RCC 7860 (cell line): Measurements from ENCODE around the gene CLEC20A.
"Not testable (repeated sequence)": the region's sequence is repeated elsewhere in the genome, so short reads cannot be mapped to it uniquely, and the experiment has no call there.

Experiments
- DNase-seq: peaks from one replicate; pipeline ENCODE4 v3.0.0-alpha.2; 2015; ENCODE audit warnings: low spot score
- FAIRE-seq: peaks from 2 replicates; lab custom pipeline; 2012; peaks lifted over from hg19 to GRCh38; lab: Jason Lieb, UNC

CLEC20A gene

DNA sequence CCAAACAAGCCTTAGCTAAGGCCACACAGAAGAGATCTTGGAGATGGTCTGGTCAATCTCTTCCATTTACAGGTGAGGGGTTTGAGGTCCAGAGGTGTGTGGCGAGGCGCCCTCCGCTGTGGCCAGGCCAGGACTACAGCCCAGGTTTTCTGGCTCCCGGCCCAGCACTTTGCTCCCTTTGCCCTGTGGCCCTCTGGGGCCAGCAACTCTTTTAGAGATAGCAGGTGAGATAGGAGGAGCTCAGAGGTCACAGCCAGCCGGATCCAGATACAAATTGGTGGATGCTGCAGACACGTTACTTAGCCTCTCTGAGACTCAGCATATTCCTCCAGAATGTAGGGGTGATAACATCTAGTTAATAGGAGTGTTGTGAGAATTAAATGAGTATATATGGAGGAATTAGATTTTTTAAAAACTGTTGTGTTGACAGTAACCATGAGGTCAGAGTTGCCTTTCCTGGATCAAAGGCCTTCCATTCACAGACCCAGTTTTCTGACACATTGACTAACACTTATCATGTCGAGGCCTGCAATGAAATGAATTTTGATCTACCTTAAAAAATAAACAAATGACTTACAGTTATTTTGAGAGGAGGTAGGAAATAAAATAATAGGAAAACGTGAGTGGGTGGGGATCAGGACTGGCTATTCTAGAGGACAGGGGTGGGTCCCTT, 32.7 kb upstream of the CLEC20A start:
- FAIRE-seq (no peak), DNase-seq (no peak)

DNA sequence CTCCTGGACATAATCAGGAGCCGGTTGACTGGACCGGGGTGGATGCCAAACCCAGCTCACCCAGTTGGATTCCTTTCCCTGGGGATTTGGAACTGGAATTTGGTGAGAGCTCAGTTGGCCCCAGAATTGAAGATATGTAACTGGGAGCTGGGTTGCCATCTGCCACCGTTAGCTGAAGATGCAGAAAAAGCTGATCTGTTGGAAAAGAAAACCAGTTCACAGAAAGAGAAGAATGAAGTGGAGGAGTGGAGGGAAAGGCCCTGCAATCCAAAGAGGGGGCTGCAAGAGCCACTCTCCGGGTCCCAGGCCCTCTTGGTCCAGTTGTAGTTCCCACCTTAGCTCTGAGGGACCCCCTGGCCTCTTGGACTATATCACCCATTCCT, 32.2 kb upstream of the CLEC20A start:
- FAIRE-seq, result no peak
- DNase-seq, result no peak

DNA sequence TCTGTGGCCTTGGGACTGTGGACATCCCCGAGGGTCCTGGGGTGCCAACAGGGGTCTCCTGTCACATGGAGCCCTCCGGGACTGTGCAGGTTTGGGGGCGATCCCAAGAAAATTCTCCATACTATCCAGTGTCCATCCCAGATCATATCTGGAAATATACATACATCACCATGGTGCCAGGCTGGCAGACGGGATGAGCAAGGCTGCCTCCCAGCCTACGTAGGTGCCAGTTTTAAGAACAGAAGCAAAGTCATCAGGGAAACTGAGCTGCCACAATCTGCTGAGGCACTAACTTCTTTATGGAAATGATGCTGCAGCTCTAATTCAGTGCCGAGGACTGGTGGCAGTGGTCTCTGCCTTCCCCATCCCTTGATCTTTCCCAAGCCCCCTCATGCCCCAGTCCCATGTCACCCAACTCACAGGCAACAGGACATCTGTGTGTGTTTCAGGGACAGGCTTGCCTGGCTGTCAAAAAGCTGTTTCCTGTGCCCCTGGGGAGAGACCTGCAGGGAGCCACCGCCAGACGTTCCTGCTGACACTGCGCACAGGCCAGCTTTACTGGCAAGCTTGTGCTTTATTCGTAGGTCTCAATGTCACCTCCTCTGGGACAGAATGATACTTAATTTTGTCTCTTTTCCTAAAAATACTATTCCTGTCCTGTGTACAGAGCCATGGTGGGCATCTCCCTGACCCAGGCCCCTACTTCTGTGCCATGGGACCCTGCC, 31.6 kb upstream of the CLEC20A start:
- no peak for DNase-seq
- no peak for FAIRE-seq

DNA sequence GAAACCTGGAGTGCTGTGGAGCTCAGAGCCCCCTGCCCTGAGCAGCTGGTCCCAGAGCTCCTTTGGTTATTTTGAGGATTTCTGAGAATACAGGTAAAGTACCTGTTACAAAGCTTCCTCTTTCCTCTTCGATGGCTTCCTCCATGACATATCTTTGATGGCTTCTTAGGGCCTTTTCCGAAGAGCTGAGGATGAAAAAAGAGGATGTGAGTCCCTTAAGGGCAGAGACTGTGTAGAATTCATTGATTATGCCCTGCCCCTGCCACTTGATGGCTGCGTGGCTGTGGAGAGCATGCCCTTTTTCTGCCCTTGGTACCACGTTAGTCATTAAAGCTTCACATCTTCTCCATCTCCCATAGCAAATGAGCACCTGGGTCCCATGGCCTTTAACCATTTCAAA, 30.4 kb upstream of the CLEC20A start:
- DNase-seq (no peak), FAIRE-seq (no peak)

DNA sequence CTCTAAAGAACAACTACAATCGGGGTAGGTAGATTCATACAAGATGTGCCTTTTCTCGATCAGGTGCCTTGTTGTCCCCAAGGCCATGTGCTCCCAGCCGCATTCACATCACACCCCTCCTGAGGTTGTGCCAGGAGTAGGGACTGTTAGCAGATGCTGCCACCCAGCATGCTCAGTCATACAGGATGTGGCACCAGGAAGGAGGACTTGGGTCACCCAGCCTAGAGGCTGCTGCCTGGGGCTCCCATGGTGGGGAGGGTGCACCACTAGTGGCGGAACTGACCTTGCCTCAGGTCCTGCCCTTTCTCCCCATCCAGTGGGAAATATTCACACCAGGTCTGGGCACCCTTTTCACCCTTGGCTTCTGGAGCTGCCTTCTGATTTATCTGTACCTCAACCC, 24.5 kb upstream of the CLEC20A start:
- FAIRE-seq, result no peak
- no peak for DNase-seq

DNA sequence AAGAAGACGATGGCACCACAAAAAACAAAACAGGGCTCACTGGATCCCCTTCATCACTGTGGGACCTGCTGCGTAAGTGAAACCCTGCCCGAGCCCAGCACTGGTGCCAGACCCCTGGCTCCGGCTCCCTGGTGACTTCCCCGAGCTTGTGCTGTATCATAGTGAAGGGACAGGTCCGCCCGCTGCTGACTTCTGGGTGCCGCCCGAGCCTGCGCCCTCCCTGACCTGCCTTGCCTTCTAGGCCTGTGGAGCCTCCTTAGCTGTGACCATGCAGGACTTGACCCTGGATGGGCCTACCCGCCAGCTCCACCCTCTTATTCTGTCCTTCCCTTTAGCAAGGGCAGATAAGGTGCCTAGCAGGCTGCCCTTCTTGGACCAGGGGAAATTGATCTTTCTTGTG, 24.0 kb upstream of the CLEC20A start:
- DNase-seq (no peak), FAIRE-seq (no peak)

DNA sequence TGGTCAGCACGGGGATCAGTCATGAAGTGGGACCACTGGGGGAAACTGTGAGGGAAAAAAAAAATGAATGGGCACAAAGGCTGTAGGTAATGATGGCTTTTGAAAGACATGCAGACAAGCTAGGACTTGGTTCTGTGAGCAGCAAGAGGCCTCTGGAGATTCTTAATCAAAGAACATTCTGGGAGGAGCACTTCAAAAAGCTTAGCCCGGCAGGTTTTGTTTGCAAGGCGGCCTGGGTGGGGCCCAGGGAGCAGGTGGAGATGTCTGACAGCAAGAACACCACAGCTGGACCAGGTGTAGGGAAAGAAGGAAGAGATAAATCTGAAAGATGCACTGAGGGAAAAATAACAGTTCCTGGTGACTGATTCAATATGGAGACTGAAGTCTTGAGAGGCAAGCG, 22.1 kb upstream of the CLEC20A start:
- FAIRE-seq, result no peak
- DNase-seq, result no peak

DNA sequence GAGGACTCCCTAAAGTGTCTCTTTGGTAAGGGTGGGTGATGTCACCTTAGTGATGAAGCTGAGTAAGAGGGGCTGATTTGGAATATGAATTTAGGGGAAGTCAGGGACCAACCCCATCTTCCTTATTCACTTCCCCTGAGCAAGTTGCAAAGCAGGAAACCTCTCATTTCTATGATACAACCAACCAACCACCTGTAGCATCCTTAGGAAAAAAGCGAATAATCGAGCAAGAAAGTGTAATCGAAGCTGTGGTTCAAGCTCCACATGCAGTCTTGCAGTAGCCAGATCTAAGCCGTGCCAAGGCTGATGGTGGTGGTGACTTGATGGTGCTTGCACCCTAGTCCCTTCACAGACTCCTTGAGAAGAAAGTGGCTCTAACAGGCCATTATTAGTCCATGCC, 19.3 kb upstream of the CLEC20A start:
- DNase-seq (no peak), FAIRE-seq (no peak)

DNA sequence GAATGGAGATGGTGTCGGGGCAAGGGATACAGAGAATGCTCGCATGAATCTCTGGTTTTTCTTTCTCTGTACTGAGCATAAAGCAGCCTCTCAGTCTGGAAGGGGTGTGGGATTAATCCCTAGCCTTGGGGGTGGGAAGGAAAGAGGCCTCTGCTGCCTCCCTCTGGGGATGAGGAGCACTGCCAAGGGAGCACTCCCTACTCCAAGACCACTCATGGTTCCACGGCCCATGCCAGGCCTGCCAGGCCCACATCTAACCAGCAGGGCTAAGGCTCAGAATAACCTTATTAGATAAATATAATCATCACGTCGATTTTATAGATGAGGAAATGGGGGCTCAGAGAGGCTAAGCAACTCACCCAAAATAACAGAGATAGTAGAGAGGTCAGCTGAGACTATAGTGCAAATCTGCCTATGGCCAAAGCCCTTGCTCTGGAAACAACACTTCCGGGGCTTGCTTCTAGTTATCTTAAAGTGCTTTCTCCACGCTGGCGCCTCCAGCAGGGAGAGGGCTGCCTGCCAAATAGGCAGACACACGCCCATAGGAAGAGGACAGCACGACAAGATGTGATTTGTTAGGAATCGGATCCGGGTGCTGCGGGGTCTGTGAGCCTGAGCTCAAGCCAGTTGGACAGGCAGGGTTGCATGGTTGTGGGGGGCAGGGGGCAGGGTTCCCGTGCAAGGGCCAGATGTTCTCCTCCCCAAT, 16.7 kb upstream of the CLEC20A start:
- FAIRE-seq, result no peak
- DNase-seq, result no peak

DNA sequence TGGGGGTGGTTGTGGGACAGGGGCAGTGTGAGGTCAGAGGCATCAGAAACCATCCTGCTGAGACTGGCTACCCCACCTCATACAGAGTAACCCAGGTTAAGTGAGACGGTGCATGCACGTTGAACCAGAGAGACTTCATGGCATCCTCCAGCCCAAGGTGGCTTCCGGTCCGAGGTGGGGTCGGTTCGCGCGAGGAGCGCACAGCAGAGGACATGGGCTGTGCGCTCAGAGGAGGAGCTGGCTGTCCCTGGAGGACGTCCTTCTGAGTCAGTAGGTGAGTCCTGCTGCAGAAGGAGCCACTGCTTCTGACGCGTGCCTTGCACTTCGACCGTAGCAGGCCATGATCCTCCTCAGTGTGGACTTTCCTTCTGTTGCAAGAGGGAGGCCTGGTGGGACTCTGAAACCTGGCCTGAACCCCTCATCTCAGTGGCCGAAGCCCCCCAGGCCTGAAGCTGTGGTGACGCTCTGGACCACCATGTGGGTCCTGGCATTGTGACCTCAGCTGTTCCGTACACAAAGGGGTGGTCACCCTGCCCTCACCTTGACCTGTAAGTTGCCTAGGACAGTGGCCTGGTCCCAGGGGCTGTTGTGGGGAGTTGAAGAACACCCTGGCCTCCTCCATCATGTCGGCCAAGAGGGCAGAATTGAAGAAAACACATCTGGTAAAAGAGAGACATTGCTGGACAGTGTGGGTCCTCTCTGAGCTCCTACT, 16.0 kb upstream of the CLEC20A start, which contains the start of gene TEX35:
TEX35 (plus strand) TSS at position 544 of the 712 bp plus-strand sequence; CDS start at position 624, 80 bp downstream.
- FAIRE-seq (no peak), DNase-seq (no peak)

DNA sequence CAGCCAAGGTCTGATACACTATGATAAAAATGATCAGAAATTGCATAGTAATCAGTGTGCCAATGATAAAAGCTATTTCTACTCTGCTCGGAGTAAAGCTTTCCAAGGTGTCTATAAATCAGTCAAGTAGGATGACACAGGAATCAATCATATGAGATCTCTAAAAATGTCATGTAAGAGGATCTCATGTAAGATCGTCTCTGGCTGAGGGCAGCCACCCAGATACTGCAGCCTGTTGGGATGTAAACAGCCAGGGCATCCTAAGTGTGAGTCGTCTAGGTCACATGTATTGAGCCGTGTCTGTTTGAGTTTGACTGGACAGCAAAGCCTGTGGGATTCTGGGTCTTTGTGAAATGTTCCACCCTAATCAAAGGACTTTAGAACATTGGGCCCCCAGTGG, 13.4 kb upstream of the CLEC20A start:
- FAIRE-seq, result no peak
- DNase-seq, result no peak

DNA sequence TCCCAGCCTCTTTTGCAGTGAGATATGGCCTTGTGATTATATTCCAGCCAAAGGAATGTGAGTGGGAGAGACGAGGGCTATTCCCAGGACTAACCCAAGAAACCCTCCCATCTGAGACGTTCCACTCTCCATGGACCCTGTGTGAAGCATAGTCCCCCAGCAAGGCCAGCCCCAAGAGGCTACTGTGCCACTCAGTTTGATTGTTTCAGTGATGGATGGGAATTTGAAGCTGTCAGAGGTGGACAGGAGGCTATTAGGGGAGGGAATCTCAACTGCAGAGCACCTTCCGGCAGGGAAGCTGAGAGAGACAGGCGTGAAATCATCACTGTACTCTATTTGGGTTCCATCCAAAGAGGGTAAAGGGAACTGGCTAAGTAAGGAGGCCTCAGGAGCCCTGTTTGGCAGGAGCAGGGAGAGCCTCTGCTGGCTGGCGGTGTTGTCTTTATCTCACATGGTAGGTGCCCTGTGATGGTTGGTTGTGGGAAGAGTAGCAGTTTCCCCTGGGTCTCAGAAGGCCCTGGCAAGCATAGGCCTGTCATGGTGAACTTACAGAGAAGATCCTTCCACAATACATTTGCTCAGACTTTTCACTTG, 12.7 kb upstream of the CLEC20A start:
- FAIRE-seq (no peak), DNase-seq (no peak)

DNA sequence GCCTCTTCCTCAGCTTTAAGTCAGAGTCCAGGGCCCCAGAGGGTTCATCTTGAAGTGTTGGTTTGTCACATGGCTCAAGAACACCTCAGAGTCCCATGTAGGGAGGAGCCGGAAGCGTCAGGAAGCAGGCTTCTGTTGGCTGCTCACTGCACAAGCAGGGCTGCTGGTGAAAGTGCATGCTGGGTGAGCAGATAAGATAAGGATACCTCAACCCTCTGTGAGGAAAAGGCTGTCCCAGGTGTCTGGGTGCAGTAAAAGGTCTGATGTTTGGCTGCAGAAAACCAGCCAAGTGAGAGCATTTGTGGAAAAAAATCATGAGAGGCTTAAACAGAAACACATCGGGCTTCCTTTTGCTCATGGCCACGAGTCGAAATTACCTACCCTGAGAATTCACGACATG, 9.9 kb upstream of the CLEC20A start:
- DNase-seq, result no peak
- no peak for FAIRE-seq

DNA sequence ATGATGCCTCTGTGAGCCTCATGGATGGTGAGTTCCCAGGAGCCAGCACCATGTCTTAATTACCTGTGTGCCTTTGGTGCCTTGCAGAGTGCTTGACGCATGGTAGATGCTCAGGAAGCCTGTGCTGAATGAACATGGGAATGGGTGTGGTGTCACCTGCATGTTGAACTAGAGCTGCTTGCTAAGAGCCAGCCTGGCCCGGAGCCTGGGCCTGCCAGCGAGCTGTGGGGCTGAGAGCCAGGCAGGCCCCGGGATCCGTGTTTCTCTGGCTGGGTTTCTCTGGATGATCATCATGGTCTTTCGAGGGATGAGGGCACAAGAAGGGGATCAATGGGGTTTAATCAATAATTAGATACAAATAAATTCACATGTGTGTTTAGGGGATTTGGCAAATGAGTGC, 9.4 kb upstream of the CLEC20A start:
- DNase-seq (no peak), FAIRE-seq (no peak)

DNA sequence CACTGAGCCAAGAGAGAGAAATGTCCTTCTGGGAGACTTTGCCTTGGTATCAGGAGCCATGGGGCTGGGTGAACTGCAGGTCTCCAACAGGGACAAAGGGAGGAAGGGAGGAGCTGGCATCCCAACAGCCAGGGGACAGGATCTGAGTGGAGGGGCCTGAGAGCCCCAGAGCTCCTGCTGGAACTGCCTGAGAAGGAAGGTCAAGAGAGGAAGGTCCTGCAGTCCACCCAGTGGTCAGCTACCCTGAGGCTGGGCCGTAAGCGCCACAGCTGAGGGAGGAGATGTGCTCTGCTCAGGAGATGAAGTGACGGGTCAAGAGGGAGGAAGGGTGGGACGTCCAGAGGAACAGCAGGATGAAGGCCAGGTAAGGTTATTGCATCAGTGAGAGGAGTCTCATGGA, 7.5 kb upstream of the CLEC20A start:
- DNase-seq, result no peak
- FAIRE-seq, result no peak

DNA sequence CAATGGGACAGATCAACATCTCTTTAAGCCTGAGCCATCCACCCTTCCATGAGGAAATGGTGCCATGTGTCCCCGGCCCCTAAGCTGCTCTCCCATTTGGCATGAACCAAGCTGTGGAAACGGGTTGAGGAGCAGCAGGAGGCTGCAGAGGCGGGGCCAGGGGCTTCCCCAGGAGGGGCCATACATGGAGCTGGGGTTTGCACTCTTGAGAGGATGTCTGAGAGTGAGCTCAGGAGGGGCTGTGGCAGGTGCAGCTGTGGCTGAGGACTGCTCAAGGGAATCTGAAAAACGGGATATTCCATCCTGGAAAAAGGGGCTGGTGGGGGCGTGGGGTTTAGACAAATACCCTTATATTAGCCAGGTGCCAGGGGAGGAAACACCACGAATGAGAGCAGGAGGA, 7.1 kb upstream of the CLEC20A start:
- FAIRE-seq, result no peak
- no peak for DNase-seq

DNA sequence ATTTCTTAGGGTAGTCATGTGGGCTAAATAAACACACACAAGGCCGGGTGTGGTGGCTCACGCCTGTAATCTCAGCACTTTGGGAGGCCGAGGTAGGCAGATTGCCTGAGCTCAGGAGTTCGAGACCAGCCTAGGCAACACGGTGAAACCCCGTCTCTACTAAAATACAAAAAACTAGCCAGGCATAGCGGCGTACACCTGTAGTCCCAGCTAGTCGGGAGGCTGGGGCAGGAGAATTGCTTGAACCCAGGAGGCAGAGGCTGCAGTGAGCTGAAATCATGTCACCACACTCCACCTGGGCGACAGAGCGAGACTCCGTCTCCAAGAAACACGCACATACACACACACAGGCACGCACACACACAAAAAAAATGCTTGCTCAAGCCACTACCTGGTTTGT, 6.6 kb upstream of the CLEC20A start:
- not testable (repeated sequence) for FAIRE-seq

DNA sequence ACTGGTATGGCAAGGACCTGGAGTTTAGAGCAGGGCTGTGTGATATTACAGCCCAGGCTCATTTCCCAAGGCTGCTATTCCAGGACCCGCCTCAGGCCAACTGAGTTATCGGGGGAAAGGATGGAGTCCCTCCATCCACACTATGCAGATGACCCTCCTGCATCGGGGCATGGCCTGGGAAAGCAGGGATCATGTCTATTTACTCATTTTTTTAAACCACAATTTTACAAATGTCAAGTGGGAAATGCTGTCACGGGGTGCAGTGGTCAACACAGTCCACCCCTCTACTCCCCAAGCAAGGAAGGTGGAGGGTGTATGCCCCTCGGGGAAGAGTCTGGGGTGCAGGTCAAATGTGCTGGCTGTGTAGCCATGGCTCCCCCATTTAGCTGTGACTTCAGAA, 6.1 kb upstream of the CLEC20A start:
- DNase-seq, result no peak
- FAIRE-seq, result no peak

More for the DNA sequence above, 6.6 kb upstream of the CLEC20A start:
- DNase-seq, result not testable (repeated sequence)

DNA sequence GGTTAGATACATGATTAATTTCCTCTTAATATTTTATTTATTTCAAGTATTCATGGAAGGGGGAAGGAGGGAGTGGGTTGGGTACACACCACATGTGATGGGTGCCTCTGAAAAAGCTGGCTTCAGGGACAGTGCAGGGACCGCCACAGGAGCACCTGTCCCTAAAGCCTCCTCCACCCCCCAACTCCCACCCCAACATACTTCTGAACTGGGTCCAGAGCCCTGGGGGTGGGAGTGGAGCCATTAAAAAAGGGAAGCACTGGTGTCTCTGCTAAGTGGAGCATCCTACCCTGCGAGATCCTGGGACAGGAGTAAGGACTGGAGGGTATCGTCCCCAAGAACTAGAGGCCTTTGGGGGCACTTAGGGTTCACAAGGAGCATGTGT, 5.6 kb upstream of the CLEC20A start:
- FAIRE-seq, result no peak
- no peak for DNase-seq

DNA sequence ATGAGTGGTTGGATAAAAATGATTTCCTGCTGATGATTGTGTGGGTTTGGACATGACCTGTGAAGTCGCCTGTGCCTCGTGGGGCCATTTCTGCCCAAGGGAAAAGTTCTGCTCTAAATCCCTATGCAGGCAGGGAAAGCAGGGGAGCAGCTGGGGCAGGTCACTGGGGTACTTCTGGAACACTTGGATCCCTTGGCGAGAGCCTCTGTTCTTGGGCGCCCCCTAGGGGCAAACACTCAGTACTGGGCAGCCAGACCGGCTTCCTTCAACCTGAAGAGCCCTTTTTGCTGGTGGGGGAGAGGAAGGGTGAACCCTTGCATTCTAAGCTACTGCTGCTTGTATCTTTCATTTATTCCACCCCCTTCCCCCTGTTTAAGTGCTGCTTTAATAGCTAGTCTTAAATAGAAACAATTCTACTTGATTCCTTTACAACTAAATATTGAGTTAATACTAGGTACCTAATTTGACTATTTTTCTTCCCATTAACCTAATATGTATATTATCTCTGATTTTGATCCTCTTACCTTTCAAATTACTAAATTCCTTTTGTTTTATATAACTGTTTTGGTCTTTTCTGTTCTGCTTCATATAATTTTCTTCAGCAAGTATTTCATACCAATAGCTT, 5.1 kb upstream of the CLEC20A start:
- FAIRE-seq, result no peak
- peak; percentile 39 for DNase-seq
